Karpas-422 (cell line): ENCODE measurements around the gene LYPD8. TPM values are rescaled to one million over a fixed set of nuclear protein-coding genes. Genes with fewer than 3 reads are reported as not detected.
A peak's percentile ranks its signal among the peaks of the same experiment; 100 is the strongest.
"Not testable (repeated sequence)": the region's sequence is repeated elsewhere in the genome, so short reads cannot be mapped to it uniquely, and the experiment has no call there.

Experiments
- DNase-seq: peaks from one replicate; pipeline ENCODE4 v3.0.0-alpha.2; 2015
- H2AFZ ChIP-seq: fragments of 200-600 bp; sonication (generic); 2 replicates; pipeline ENCODE4 v1.6.1; 2014; ENCODE audit warnings: antibody characterized with exemption, low read length, mixed read lengths
- H3K27ac ChIP-seq: fragments of 200-600 bp; sonication (generic); 2 replicates; pipeline ENCODE4 v1.5.1; 2014; ENCODE audit warnings: mild to moderate bottlenecking, low read length, moderate library complexity
- H3K27me3 ChIP-seq: fragments of 200-600 bp; sonication (generic); 2 replicates; pipeline ENCODE4 v1.6.1; 2014; ENCODE audit warnings: low read length, mixed read lengths
- H3K36me3 ChIP-seq: fragments of 200-600 bp; sonication (generic); 2 replicates; pipeline ENCODE4 v1.6.1; 2014; ENCODE audit warnings: low read length, mixed read lengths; ENCODE audit not compliant: insufficient read depth
- H3K4me1 ChIP-seq: fragments of 200-600 bp; sonication (generic); 2 replicates; pipeline ENCODE4 v1.6.1; 2014; ENCODE audit warnings: mild to moderate bottlenecking, low read length, mixed read lengths
- H3K4me2 ChIP-seq: fragments of 200-600 bp; sonication (generic); 2 replicates; pipeline ENCODE4 v1.6.1; 2014; ENCODE audit warnings: low read length, low read depth, mild to moderate bottlenecking; ENCODE audit not compliant: poor library complexity, severe bottlenecking
- H3K4me3 ChIP-seq: fragments of 200-600 bp; sonication (generic); 2 replicates; pipeline ENCODE4 v1.5.1; 2014; ENCODE audit warnings: mild to moderate bottlenecking, antibody characterized with exemption, low read length, mixed read lengths
- H3K79me2 ChIP-seq: fragments of 200-600 bp; sonication (generic); 2 replicates; pipeline ENCODE4 v1.6.1; 2014; ENCODE audit warnings: mild to moderate bottlenecking, low read length, mixed read lengths
- H3K9ac ChIP-seq: fragments of 200-600 bp; sonication (generic); 2 replicates; pipeline ENCODE4 v1.6.0; 2014; ENCODE audit warnings: low read length
- H3K9me2 ChIP-seq: fragments of 200-600 bp; sonication (generic), shearing (Covaris generic); replicated peaks from 2 replicates; pipeline ENCODE4 v1.6.0; 2014; ENCODE audit warnings: mild to moderate bottlenecking, low read length, moderate library complexity; ENCODE audit not compliant: insufficient read depth
- H3K9me3 ChIP-seq: fragments of 300-700, 200-600 bp; sonication (generic); 2 replicates; pipeline ENCODE4 v1.6.1; 2014; ENCODE audit warnings: low read length, mixed read lengths
- H4K20me1 ChIP-seq: fragments of 200-600 bp; sonication (generic); 2 replicates; pipeline ENCODE4 v1.6.1; 2014; ENCODE audit warnings: mild to moderate bottlenecking, antibody characterized with exemption, low read length, low read depth; ENCODE audit not compliant: insufficient read depth
- total RNA-seq: library from RNA; depleted of rRNA; stranded (reverse); fragments of >200 nt; shearing (Covaris generic); gene quantifications from 2 replicates; pipeline ENCODE4 v1.2.3, GENCODE V29; 2014; ENCODE audit warnings: low replicate concordance; rRNA removed

LYPD8 gene
- total RNA-seq, result not detected in 2 replicates

DNA sequence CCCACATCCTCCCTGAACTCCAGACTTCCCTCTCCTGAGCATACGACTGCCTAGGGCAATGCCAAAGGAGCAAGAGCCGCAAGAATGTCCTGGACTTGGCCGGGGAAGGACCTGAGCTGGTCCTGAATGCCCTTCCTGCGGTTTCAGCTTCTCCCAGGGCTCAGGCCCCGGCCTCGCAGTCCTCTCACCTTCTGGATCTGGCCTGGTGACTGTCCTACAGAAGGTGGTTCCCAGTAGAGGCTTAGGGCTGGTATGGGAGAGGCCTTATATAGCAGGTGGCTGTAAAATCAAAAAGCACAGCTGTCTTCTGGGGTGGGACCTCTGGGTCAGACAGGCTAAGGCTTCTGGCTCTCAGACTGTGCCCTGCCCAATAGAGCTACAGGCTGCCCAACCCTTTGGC, at the start of gene LYPD8:
TSS of gene LYPD8 (minus strand) at position 243 of the 400 bp plus-strand sequence. CDS start 4,678 bp downstream, outside the sequence.
- Histone ChIP-seq H3K4me3 (no peak within 1 kb of the TSS), H3K9ac (no peak within 1 kb of the TSS), H3K4me2 (no peak within 1 kb of the TSS), H3K27ac (no peak within 1 kb of the TSS), H3K79me2 (no peaks in the 10 kb centered on the region), H3K9me3 (no peaks in the 10 kb centered on the region; the same call in 1 of the 2 replicates), H3K9me2 (0 out of 2 replicates have a peak, but pooled peaks cover 2% of the 10 kb centered on the region), H3K36me3 (no peaks in the 10 kb centered on the region), H3K4me1 (no peaks in the 10 kb centered on the region), H3K27me3 (no peaks in the 10 kb centered on the region), H2AFZ (no peak within 1 kb of the TSS), H4K20me1 (no peaks in the 10 kb centered on the region)
- DNase-seq, result no peak

GRCh38 chr1:248804771-248805681, 49.5 kb upstream of the LYPD8 start:
- H2AFZ ChIP-seq, result peak overlapping the region; percentile 82
- no peaks in the 10 kb centered on the region for H3K36me3 ChIP-seq
- peak overlapping the region; percentile 96 for H3K27ac ChIP-seq
- H3K79me2 ChIP-seq, result no peaks in the 10 kb centered on the region
- H3K9me2 ChIP-seq, result no peaks in the 10 kb centered on the region
- DNase-seq, result peak; percentile 94
- H3K9ac ChIP-seq, result peak overlapping the region; percentile 75
- no peaks in the 10 kb centered on the region for H3K9me3 ChIP-seq
- H3K4me3 ChIP-seq, result peak overlapping the region; percentile 64
- peak overlapping the region; percentile 92 for H3K4me2 ChIP-seq
- no peaks in the 10 kb centered on the region for H3K27me3 ChIP-seq
- no peaks in the 10 kb centered on the region for H4K20me1 ChIP-seq
- H3K4me1 ChIP-seq, result peaks cover 30% of the 10 kb centered on the region

GRCh38 chr1:248803501-248803900, 47.9 kb upstream of the LYPD8 start:
- not testable (repeated sequence) for H3K27ac ChIP-seq, H3K4me3 ChIP-seq, H3K36me3 ChIP-seq, H3K4me2 ChIP-seq, H3K79me2 ChIP-seq, DNase-seq, H3K9me3 ChIP-seq, H3K27me3 ChIP-seq, H2AFZ ChIP-seq, H3K9ac ChIP-seq, H3K9me2 ChIP-seq, H4K20me1 ChIP-seq
- peaks cover 30% of the 10 kb centered on the region for H3K4me1 ChIP-seq

GRCh38 chr1:248802454-248802853, 46.9 kb upstream of the LYPD8 start:
- no peaks in the 10 kb centered on the region for H3K27me3 ChIP-seq
- H3K9me2 ChIP-seq, result no peaks in the 10 kb centered on the region
- no peak overlapping the region for H3K9ac ChIP-seq
- peaks cover 30% of the 10 kb centered on the region for H3K4me1 ChIP-seq
- no peak for DNase-seq
- no peaks in the 10 kb centered on the region for H3K36me3 ChIP-seq
- no peak overlapping the region for H3K4me3 ChIP-seq
- no peak overlapping the region for H2AFZ ChIP-seq
- H3K79me2 ChIP-seq, result no peaks in the 10 kb centered on the region
- no peaks in the 10 kb centered on the region for H4K20me1 ChIP-seq
- H3K9me3 ChIP-seq, result no peaks in the 10 kb centered on the region
- H3K4me2 ChIP-seq, result no peak overlapping the region
- no peak overlapping the region for H3K27ac ChIP-seq

DNA sequence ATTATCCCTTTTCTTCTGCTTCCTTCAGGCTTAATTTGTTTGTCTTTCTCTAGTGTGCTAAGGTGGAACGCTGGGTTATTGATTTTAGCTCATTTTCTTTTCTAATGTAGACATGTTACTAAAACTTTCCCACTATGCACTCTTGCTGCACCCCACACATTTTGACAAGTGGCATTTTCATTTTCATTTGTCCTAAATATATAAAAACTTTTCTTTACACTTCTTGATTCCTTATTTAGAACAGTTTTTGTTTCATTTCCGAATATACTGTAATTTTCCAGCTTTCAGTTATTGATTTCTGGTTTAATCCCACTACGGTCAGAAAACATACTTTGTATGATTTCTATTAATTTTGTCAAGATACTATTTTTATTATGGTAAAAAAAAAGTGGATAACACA, 44.9 kb upstream of the LYPD8 start:
- Histone ChIP-seq H3K9ac (no peak overlapping the region), H3K79me2 (no peaks in the 10 kb centered on the region), H3K9me3 (no peaks in the 10 kb centered on the region), H3K4me1 (peaks cover 14% of the 10 kb centered on the region), H3K4me3 (no peak overlapping the region), H3K36me3 (no peaks in the 10 kb centered on the region), H4K20me1 (no peaks in the 10 kb centered on the region), H3K27ac (no peak overlapping the region), H3K4me2 (no peak overlapping the region), H3K9me2 (no peaks in the 10 kb centered on the region), H2AFZ (no peak overlapping the region), H3K27me3 (no peaks in the 10 kb centered on the region)
- no peak for DNase-seq

GRCh38 chr1:248798791-248799190, 43.2 kb upstream of the LYPD8 start:
- Histone ChIP-seq H3K27ac (no peak overlapping the region), H3K9me2 (no peaks in the 10 kb centered on the region), H3K9me3 (peaks cover 4% of the 10 kb centered on the region), H3K4me3 (no peak overlapping the region), H3K36me3 (no peaks in the 10 kb centered on the region), H3K79me2 (no peaks in the 10 kb centered on the region), H3K9ac (no peak overlapping the region), H2AFZ (no peak overlapping the region), H3K27me3 (no peaks in the 10 kb centered on the region), H3K4me2 (no peak overlapping the region), H3K4me1 (no peaks in the 10 kb centered on the region), H4K20me1 (no peaks in the 10 kb centered on the region)
- no peak for DNase-seq

GRCh38 chr1:248794663-248795062, 39.1 kb upstream of the LYPD8 start:
- not testable (repeated sequence) for H3K4me3 ChIP-seq, H3K9ac ChIP-seq, H3K36me3 ChIP-seq, H3K27ac ChIP-seq, H4K20me1 ChIP-seq, H3K9me3 ChIP-seq, H3K4me1 ChIP-seq, H2AFZ ChIP-seq, H3K27me3 ChIP-seq, H3K79me2 ChIP-seq, H3K4me2 ChIP-seq, DNase-seq, H3K9me2 ChIP-seq

DNA sequence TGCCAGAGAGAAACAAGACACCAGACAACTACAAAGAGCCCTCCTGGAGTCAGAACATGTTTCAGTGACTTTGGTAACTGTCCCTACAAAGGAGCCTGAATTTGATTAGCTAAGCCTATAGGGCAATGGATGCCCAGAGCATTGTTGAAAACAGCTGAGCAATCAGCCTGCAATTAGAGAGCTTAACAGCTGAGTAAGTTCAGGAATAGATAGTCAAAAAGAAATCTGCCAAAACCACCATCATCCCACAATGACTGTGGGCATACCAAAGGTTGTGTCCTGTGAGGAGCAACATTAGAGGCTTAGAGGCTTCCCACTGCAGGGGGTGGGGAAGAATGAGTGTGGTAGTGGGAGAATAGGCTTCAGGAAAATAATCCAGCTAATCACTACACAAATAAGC, 38.0 kb upstream of the LYPD8 start:
- no peaks in the 10 kb centered on the region for H3K27me3 ChIP-seq
- no peak overlapping the region for H3K27ac ChIP-seq
- no peaks in the 10 kb centered on the region for H3K36me3 ChIP-seq
- H3K79me2 ChIP-seq, result no peaks in the 10 kb centered on the region
- peaks cover 4% of the 10 kb centered on the region for H3K9me3 ChIP-seq
- no peak for DNase-seq
- H3K4me3 ChIP-seq, result no peak overlapping the region
- no peak overlapping the region for H3K9ac ChIP-seq
- no peak overlapping the region for H3K4me2 ChIP-seq
- H2AFZ ChIP-seq, result no peak overlapping the region
- H4K20me1 ChIP-seq, result no peaks in the 10 kb centered on the region
- peaks cover 9% of the 10 kb centered on the region for H3K4me1 ChIP-seq
- no peaks in the 10 kb centered on the region for H3K9me2 ChIP-seq
